22Rv1 (cell line): ENCODE results near the gene EHD2.
A peak's percentile ranks its signal among the peaks of the same experiment; 100 is the strongest.

Source experiments
- H3K27ac ChIP-seq: fragments of 450-650 bp; 2 replicates; pipeline ENCODE4 v1.5.1; 2017
- ZFX ChIP-seq: fragments of 450-650 bp; IDR thresholded peaks from 2 replicates; pipeline ENCODE4 v1.6.1; 2017; ENCODE audit warnings: antibody characterized with exemption, borderline replicate concordance
- TF ChIP-seq, protein P1 (sequence below): fragments of 450-650 bp; IDR thresholded peaks from 2 replicates; pipeline ENCODE4 v1.5.1; 2017; ENCODE audit warnings: mild to moderate bottlenecking

Gene EHD2

DNA sequence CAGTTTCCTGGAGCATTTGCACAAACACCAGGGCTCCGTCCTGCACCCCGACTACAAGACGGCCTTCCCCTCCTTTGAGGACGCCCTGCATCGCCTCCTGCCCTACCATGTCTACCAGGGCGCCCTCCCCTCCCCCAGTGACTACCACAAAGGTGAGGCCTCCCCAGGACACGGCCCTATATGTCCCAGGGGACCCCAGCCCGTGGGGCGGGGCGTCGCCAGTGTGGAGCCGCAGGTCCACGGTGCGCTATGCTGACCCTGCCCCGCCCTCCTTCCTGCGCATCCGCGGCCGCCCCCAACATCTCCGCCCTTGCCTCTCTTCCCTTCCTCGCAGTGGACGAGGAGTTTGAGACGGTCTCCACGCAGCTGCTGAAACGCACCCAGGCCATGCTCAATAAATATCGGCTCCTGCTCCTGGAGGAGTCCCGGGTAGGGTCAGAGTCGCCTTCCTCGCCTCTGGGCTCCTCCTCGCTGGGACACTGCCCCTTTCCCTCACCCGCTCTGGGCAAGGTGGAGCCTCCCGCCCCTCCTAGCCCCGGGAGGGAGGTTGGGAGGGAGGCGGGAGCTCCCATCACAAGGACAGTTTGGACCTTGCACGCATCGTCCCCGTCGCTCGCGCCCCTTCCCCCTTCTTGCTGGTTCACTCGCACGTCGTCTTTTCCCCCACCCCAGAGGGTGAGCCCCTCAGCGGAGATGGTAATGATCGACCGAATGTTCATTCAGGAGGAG is 14.4 kb upstream of the EHD2 start:
- H3K27ac ChIP-seq, result no peak overlapping the region; the same call in 1 of the 2 replicates
- TF ChIP-seq ZFX, result no peak
- TF ChIP-seq, protein P1, sequence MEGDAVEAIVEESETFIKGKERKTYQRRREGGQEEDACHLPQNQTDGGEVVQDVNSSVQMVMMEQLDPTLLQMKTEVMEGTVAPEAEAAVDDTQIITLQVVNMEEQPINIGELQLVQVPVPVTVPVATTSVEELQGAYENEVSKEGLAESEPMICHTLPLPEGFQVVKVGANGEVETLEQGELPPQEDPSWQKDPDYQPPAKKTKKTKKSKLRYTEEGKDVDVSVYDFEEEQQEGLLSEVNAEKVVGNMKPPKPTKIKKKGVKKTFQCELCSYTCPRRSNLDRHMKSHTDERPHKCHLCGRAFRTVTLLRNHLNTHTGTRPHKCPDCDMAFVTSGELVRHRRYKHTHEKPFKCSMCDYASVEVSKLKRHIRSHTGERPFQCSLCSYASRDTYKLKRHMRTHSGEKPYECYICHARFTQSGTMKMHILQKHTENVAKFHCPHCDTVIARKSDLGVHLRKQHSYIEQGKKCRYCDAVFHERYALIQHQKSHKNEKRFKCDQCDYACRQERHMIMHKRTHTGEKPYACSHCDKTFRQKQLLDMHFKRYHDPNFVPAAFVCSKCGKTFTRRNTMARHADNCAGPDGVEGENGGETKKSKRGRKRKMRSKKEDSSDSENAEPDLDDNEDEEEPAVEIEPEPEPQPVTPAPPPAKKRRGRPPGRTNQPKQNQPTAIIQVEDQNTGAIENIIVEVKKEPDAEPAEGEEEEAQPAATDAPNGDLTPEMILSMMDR, result no peak

GRCh38 chr19:47699360-47699917 is 13.8 kb upstream of the EHD2 start:
- TF ChIP-seq, protein P1, result peak; percentile 93
- no peak for TF ChIP-seq ZFX
- no peak overlapping the region for H3K27ac ChIP-seq

DNA sequence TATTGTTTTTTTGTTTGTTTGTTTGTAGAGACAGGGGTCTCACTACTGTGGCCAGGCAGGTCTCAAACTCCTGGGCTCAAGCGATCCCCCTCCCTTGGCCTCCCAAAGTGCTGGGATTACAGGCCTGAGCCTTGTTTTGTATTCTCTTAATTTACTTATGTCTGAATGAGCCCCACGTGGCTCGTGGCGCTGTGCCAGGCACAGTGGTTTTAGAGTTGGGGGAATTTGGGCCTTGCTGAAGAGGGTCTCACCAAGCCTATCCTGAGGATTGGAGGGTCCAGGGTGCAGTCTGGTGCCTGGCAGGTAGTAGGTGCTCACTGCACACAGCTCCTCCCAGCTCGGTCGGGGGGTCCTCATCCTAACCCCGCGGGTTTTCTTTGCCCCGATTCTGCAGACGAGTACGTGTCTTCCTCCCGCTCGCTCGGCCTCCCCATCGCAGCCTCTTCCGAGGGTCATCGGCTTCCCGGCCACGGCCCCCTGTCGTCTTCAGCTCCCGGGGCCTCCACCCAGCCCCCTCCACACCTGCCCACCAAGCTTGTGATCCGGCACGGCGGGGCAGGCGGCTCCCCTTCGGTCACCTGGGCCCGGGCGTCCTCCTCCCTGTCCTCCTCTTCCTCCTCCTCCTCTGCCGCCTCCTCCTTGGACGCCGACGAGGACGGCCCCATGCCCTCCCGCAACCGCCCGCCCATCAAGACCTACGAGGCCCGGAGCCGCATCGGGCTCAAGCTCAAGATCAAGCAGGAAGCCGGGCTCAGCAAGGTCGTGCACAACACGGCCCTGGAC is 12.1 kb upstream of the EHD2 start:
- H3K27ac ChIP-seq, result no peak overlapping the region
- no peak for TF ChIP-seq ZFX
- TF ChIP-seq, protein P1, result no peak

DNA sequence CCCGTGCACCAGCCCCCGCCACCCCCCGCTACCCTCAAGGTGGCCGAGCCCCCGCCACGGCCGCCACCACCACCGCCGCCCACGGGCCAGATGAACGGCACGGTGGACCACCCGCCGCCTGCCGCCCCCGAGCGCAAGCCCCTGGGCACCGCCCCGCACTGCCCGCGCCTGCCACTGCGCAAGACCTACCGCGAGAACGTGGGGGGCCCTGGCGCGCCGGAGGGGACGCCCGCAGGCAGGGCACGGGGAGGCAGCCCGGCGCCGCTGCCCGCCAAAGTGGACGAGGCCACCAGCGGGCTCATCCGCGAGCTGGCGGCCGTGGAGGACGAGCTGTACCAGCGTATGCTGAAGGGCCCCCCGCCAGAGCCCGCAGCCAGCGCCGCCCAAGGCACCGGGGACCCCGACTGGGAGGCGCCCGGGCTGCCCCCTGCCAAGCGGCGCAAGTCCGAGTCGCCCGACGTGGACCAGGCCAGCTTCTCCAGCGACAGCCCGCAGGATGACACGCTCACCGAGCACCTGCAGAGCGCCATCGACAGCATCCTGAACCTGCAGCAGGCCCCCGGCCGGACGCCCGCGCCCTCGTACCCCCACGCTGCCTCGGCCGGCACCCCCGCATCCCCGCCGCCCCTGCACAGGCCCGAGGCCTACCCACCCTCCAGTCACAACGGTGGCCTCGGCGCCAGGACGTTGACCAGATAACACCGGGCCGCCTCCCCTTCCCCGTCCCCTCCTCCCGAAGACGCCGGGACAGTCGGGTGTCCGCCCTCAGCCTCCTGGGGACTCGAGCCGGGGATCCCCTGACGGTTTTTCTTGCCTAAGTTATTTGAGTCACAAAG is 11.3 kb upstream of the EHD2 start:
- no peak for TF ChIP-seq ZFX
- TF ChIP-seq, protein P1, result no peak
- no peak overlapping the region for H3K27ac ChIP-seq

GRCh38 chr19:47702671-47703070 is 10.6 kb upstream of the EHD2 start:
- H3K27ac ChIP-seq, result no peak overlapping the region
- TF ChIP-seq, protein P1, result no peak
- TF ChIP-seq ZFX, result no peak

DNA sequence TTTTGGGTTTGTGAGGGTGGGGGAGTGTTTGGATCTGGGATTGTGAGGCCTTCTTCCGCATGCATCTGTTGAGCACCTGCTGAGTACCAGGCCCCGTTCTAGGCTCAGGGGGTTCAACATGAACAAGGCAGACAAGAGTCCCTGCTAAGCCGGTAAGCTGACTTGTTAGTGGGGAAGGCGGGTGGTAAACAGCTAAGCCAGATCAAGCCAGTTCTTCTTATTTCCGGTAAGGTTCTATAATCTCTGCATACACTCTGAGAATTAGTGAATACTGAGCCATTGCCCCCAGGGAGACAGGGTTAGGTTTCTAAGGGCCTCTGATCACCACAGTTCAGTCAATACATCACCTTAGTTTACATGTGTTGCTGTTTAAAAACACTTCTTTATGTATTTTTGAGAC is 9.9 kb upstream of the EHD2 start:
- no peak overlapping the region for H3K27ac ChIP-seq
- no peak for TF ChIP-seq ZFX
- TF ChIP-seq, protein P1, result no peak
